Epidermal melanocyte (primary cell): ENCODE measurements around the gene ILKAP.

Experiments
- DNase-seq: peaks from one replicate; pipeline ENCODE4 v3.0.0; 2011; ENCODE audit warnings: low spot score; ENCODE audit not compliant: insufficient read length

ILKAP gene, protein sequence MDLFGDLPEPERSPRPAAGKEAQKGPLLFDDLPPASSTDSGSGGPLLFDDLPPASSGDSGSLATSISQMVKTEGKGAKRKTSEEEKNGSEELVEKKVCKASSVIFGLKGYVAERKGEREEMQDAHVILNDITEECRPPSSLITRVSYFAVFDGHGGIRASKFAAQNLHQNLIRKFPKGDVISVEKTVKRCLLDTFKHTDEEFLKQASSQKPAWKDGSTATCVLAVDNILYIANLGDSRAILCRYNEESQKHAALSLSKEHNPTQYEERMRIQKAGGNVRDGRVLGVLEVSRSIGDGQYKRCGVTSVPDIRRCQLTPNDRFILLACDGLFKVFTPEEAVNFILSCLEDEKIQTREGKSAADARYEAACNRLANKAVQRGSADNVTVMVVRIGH

GRCh38 chr2:238203094-238203972 is at the start of gene ILKAP:
Gene ILKAP (minus strand): TSS chr2:238203695. CDS start chr2:238203553, 142 bp downstream.
- DNase-seq, result peak; percentile 99

GRCh38 chr2:238252766-238253630 is 49.5 kb upstream of the ILKAP start:
- DNase-seq, result no peak

GRCh38 chr2:238251986-238252385 is 48.5 kb upstream of the ILKAP start:
- no peak for DNase-seq

DNA sequence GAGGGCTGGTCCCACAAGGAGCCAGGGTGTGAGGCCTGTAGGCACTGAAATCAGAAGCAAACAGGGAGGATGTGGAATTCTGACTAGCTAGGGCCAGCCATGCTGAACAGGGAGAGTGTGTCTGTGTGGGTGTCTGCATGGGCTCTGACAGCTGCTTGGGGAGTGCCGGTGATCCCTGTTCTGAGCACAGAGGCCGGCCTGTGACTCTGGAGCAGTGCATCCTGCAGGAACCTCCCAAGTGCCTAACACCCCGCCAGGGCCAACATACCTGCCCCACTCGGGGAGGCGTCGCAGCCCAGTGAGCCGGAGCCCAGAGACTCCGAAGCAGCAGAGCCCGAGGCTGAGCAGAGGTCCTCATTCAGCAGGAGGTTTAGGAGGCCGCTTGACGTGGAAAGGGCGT is 47.8 kb upstream of the ILKAP start:
- DNase-seq, result no peak

DNA sequence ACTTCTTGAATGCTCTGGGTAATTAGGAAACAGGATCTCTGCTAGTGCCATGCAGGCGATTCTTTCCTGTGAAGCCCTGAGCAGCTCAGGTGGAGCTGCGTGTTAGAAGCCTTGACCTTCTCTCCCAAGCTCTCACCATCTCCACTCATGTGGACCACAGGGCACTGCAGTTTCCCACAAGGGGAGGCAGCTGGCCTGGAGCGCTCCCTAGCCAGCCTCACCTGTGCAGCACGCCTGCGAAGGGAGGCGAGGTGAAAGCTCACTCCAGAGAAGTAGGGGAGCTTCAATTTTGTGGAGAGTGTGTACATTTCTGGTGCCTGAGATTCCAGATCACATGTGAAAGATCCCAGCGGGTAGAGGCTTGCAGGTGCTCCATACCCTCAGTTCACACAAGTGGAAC is 47.4 kb upstream of the ILKAP start:
- no peak for DNase-seq

DNA sequence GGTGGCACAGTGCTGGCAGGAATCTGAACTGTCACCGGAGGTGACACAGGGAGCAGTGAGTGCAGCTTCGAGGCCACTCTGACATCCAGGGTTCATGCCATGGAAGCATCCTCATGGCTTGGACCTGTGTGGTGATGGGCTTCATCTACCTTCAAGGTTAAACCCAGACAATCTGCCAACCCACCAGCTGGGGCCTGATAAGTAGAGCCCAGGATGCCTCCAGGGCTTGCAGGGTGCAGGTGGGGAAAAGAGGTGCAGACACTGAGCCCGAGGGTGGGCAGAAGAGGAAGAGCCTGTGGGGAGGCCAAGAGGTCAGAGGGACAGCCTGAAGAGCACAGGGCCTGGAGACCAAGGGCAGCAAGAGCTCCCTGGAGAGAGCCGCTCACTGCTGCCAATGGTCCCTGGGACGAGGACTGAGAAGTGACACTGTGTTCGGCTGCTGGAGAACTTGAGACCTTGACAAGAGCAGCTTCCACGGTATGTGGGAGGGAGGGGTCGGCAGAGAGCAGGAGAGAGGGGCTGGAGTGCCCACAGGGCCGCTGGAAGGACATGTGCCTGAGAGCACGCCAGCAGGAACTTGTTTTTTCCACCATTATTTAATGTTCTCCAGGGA is 44.5 kb upstream of the ILKAP start:
- DNase-seq, result no peak

DNA sequence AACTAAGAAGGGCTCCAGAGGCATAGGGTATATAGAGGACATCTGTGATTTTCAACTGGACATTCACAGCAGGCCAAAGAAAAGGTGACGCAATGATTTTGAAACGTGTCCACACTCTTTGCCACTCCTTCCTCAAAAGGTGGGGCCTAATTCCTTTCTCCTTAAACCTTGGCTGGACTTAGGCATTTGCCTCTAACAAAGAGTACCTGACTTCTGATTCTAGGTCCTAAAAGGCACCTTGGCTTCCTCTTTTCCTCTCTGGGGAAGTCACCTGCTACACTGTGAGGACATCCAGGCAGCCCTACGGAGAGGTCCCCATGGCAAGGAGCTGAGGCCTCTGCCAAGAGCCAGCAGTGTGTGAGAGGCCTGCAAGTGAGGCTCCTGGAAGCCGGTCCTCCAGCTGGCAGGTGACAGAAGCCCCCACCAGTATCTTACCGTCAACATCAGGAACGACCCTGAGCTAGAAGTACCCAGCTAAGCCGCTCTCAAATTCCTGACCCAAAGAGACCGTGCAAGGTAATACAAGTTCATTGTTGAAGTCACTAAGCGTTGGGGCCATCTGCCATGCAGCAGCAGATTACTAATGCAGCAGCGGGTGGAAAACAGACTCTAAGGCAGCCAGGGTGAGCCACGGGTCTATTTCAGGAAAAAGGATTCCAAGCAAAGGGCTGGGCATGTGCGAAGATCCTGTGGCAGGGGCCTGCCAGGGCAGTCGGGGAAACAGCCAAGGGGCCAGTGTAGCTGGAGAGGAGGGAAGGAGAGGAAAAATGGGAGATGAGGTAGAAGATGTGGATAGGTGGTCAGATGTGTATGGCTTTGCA is 43.7 kb upstream of the ILKAP start:
- DNase-seq, result no peak

DNA sequence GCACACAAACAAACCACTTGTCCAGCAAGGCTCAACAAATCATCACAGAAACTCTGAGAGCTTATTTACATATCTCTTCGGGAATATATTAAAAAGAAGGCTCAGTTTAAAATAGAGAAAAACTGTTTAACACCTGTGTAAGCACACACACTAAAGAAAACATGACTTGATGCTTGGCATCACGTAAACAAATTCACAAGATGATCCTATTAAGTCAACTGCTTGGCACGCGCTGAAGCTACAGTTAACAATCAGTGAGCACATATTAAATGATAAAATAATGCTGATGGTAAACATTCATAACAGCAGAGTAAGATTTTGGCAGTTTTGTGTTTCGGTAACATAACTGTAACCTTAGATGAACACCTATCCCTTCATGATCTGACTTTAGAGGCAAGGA is 40.7 kb upstream of the ILKAP start:
- no peak for DNase-seq

DNA sequence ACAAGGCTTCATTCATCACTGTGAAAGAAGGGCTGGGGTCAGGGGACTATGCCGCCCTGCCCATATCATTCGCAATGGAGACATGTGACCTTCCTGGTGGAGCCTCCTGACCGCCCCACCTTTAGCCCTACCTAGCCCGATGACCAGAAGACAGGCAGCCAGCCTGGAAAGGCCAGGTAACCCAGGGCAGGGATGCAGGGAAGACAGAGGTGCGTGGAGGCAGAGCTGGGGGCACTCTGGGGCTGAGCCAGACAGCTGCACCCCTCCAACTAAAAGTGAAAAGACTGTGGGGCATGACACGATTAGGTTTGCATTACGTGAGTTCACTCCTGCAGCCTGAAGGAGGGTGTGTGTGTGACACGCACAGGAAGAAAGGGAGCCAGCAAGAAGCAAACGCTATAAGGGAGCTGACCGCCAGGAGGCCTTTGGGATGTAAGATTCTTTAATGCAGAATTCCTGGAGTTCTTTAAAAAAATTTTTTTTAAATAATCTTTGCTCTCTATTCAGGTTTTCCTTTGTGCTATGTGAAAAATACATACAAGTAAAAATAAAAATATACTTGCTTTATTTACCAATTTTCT is 40.1 kb upstream of the ILKAP start:
- no peak for DNase-seq

GRCh38 chr2:238242731-238243495 is 39.4 kb upstream of the ILKAP start:
- DNase-seq, result no peak

GRCh38 chr2:238241970-238242369 is 38.5 kb upstream of the ILKAP start:
- no peak for DNase-seq

- no peak for DNase-seq
Observed at GRCh38 chr2:238240757-238241711, 37.5 kb upstream of the ILKAP start.

DNA sequence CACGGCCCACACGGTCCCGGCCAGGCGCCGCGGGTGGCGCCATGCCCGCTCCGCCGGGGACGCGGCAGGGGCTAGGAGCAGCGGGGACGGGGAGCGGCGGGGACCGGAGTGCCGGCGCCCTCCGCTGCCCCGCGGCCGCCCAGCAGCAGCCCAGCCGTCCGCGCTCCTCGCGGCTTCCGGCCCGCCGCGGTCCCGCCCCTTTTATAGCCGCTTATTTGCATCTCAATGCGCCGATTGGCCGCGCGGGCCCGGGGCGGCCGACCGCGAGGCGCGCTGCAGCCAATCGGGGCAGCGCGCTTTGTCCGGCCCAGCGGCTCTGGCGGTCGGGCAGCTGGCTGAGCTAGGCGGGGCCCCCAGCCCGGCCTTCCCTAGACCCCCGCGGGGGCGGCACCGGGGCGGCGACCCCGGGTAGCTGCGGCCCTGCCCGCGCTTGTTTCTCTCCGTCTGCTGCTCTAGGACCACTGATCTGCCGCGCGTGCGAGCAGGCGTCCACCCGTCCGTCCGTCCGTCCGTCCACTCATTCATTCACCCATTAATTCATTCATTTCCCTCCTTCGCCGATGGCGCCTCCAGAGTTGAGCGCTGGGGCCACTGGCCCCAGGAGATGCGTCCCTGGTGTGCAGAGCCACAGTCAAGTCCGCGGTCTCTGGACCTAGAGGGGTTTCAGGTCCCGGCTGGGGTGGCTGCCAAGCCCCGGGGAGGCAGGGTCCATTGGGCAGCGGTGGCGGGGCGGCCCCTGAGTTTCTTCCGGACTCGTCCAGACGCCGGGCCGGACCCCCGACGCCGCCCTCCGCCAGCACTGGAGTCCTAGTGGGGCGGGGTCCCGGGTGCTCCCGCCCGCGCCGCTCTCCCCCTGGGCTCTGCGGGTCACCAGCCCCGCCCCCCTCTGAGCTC is 36.6 kb upstream of the ILKAP start, which contains the start of gene HES6:
Gene HES6 (minus strand): TSS at position 176 of the 894 bp plus-strand sequence. CDS start 133 bp downstream, at position 43.
- DNase-seq, result peak; percentile 96

DNA sequence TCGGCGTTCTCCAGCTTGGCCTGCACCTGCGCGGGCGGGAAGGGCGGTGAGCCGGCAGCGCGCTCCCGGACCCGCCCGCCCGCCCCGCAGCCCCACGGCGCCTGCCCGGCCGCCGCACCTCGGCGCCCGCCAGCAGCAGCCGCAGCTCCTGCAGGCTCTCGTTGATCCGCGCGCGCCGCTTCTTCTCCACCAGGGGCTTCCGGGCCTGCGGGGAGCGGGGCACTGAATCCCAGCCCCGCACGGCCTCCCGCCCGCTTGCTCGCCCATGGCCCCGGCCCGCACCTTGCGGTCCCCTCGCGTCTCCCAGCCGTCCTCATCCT is 36.0 kb upstream of the ILKAP start:
- DNase-seq, result no peak

GRCh38 chr2:238238766-238239542 is 35.5 kb upstream of the ILKAP start:
- no peak for DNase-seq

DNA sequence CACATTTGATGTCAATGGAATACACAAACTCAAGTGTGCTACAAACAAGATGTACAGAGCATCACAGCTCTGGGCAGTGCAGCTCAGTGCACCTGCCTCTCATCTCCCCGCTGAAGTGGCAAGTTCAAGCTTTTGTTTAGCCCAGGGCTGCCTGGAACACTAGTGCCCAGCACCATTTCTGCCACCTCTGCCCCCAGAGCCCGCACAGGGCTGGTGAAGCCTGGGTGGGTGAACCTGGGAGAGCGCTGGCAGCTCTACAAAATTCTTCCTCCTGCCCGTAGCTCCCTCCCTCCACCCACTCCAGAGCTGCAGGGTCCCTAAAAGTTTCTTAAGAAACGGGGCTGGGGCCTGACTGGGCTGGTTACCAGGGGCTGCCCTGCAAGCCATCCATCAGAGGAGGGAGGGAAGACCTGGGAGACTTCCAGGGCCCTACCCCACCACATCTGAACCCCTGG is 34.8 kb upstream of the ILKAP start:
- DNase-seq, result no peak
